Cardiac fibroblast (primary cell): Measurements from ENCODE around the gene ALCAM.

ENCODE experiments used
- DNase-seq, 2 donors: peaks; one replicate each; pipeline versions ENCODE4 v3.0.0 to v3.0.0-alpha.2; 2010; ENCODE audit warnings: low read depth in 2 of 2
- H3K4me3 ChIP-seq, 2 donors: replicated peaks in 1 of 2; 1 replicate in 1 of 2; 2 replicates in 1 of 2; pipeline ENCODE4 v1.5.1; 2011; ENCODE audit warnings: low read depth in 2 of 2, low read length in 2 of 2, mild to moderate bottlenecking in 2 of 2, moderate library complexity in 1 of 2
- CTCF ChIP-seq: IDR thresholded peaks from one replicate; pipeline ENCODE4 v1.5.1; 2011; ENCODE audit warnings: low read depth, mild to moderate bottlenecking, low read length, inconsistent platforms

Gene ALCAM

GRCh38 chr3:105613120-105613519 lies 246.4 kb downstream of the ALCAM start:
- DNase-seq, result peak in 1 of 2 donors; percentile 13
- no peak for TF ChIP-seq CTCF
- H3K4me3 ChIP-seq, result no peak overlapping the region

- no peak for TF ChIP-seq CTCF
- peak; percentile 20 to 29 for DNase-seq
Observed at GRCh38 chr3:105614288-105615030, 247.8 kb downstream of the ALCAM start.

GRCh38 chr3:105615814-105616213 lies 249.1 kb downstream of the ALCAM start:
- TF ChIP-seq CTCF, result no peak
- DNase-seq, result no peak
- no peak overlapping the region for H3K4me3 ChIP-seq

More at GRCh38 chr3:105614288-105615030, 247.8 kb downstream of the ALCAM start:
- no peak overlapping the region for H3K4me3 ChIP-seq

- no peak for DNase-seq
- TF ChIP-seq CTCF, result no peak
- H3K4me3 ChIP-seq, result no peak overlapping the region
Observed at GRCh38 chr3:105616374-105617121, 249.8 kb downstream of the ALCAM start.

- no peak overlapping the region for H3K4me3 ChIP-seq
- DNase-seq, result no peak
- TF ChIP-seq CTCF, result no peak
Observed at GRCh38 chr3:105618556-105618955, 251.8 kb downstream of the ALCAM start.

GRCh38 chr3:105619651-105620050 lies 252.9 kb downstream of the ALCAM start:
- DNase-seq, result no peak
- H3K4me3 ChIP-seq, result no peak overlapping the region
- TF ChIP-seq CTCF, result no peak
